SK-N-SH (cell line): Measurements from ENCODE around the gene CSPG4. TPM values are rescaled to one million over a fixed set of nuclear protein-coding genes. Genes with fewer than 3 reads are reported as not detected.

ENCODE experiments used
- CTCF ChIA-PET: fragments of 300-600, 350-600 bp; formaldehyde crosslinking; extraction: SDS; loops from one replicate; lab custom pipeline; 2021; lab: Yijun Ruan, JAX
- POLR2A ChIA-PET: fragments of 350-600 bp; sonication (Branson Sonifier 250); formaldehyde crosslinking; extraction: SDS; loops from one replicate; lab custom pipeline; 2020; ENCODE audit warnings: antibody characterized with exemption, inconsistent platforms; lab: Yijun Ruan, JAX
- DNase-seq: peaks from one replicate; pipeline ENCODE4 v3.0.0; 2012
- H2AFZ ChIP-seq: fragments of 200-600 bp; sonication (generic); 2 replicates; pipeline ENCODE4 v1.8.1; 2016; ENCODE audit warnings: antibody characterized with exemption, mild to moderate bottlenecking, low read depth
- H3F3A ChIP-seq: fragments of 200-600 bp; sonication (generic); replicated peaks from 2 replicates; pipeline ENCODE3; 2016; ENCODE audit warnings: antibody characterized with exemption, mild to moderate bottlenecking; ENCODE audit not compliant: insufficient read depth
- H3K27ac ChIP-seq, 2 experiments: fragments of 200-500 bp in 1 of 2; fragments of 200-600 bp in 1 of 2; sonication (Bioruptor generic) in 1 of 2; sonication (generic), shearing (Covaris generic) in 1 of 2; 2 replicates each; pipeline versions ENCODE4 v1.5.1 to v1.6.1; 2014 to 2016; ENCODE audit warnings: low read depth in 2 of 2, inconsistent platforms in 1 of 2, low read length in 1 of 2, mild to moderate bottlenecking in 1 of 2, mixed read lengths in 1 of 2
- H3K27me3 ChIP-seq: fragments of 200-600 bp; sonication (generic), shearing (Covaris generic); 2 replicates; pipeline ENCODE4 v1.6.1; 2016; ENCODE audit warnings: mixed run types; ENCODE audit not compliant: insufficient read depth
- H3K36me3 ChIP-seq, 2 experiments: fragments of 200-500 bp in 1 of 2; fragments of 200-600 bp in 1 of 2; sonication (Bioruptor generic) in 1 of 2; sonication (generic) in 1 of 2; replicated peaks in 1 of 2; 2 replicates each; pipeline versions ENCODE3 to v1.5.1; 2014 to 2016; ENCODE audit warnings: low read length in 1 of 2, mild to moderate bottlenecking in 1 of 2; ENCODE audit not compliant: insufficient read depth in 2 of 2, control insufficient read depth in 1 of 2
- H3K4me1 ChIP-seq, 2 experiments: fragments of 200-500 bp in 1 of 2; fragments of 200-600 bp in 1 of 2; sonication (Bioruptor generic) in 1 of 2; sonication (generic), shearing (Covaris generic) in 1 of 2; 2 replicates each; pipeline versions ENCODE4 v1.5.1 to v1.6.1; 2014 to 2016; ENCODE audit warnings: low read depth in 1 of 2, low read length in 1 of 2, mixed run types in 1 of 2; ENCODE audit not compliant: insufficient read depth in 2 of 2, control insufficient read depth in 1 of 2
- H3K4me2 ChIP-seq: fragments of 200-600 bp; sonication (generic), shearing (Covaris generic); 2 replicates; pipeline ENCODE4 v1.6.1; 2017; ENCODE audit warnings: mixed run types
- H3K4me3 ChIP-seq, 2 experiments: fragments of 200-500 bp in 1 of 2; fragments of 200-600 bp in 1 of 2; sonication (Bioruptor generic) in 1 of 2; sonication (generic), shearing (Covaris generic) in 1 of 2; 2 replicates each; pipeline versions ENCODE4 v1.5.1 to v1.8.1; 2014 to 2016; ENCODE audit warnings: low read depth in 2 of 2, inconsistent platforms in 1 of 2, low read length in 1 of 2, mild to moderate bottlenecking in 1 of 2, mixed read lengths in 1 of 2, moderate library complexity in 1 of 2
- H3K79me2 ChIP-seq: fragments of 200-600 bp; sonication (generic); 2 replicates; pipeline ENCODE4 v1.8.1; 2017; ENCODE audit warnings: mild to moderate bottlenecking; ENCODE audit not compliant: insufficient read depth
- H3K9ac ChIP-seq: fragments of 200-600 bp; sonication (generic); 2 replicates; pipeline ENCODE4 v1.6.1; 2017; ENCODE audit warnings: mixed run types
- H3K9me2 ChIP-seq: fragments of 200-600 bp; sonication (generic); 2 replicates; pipeline ENCODE4 v1.6.1; 2017; ENCODE audit warnings: mixed run types
- H3K9me3 ChIP-seq: fragments of 200-600 bp; sonication (generic); 2 replicates; pipeline ENCODE4 v1.6.1; 2017; ENCODE audit warnings: mixed run types, mild to moderate bottlenecking, moderate library complexity
- H4K20me1 ChIP-seq: fragments of 200-600 bp; sonication (generic); 2 replicates; pipeline ENCODE4 v1.6.1; 2017; ENCODE audit warnings: mild to moderate bottlenecking, mixed run types; ENCODE audit not compliant: insufficient read depth
- CTCF ChIP-seq: fragments of 200-600 bp; sonication (generic); IDR thresholded peaks from 2 replicates; pipeline ENCODE4 v1.6.1; 2017; ENCODE audit warnings: antibody characterized with exemption, mild to moderate bottlenecking, moderate library complexity
- EZH2phosphoT487 ChIP-seq: fragments of 200-600 bp; sonication (generic); IDR thresholded peaks from 2 replicates; pipeline ENCODE4 v1.6.1; 2017; ENCODE audit warnings: low read depth, mixed run types, mild to moderate bottlenecking, antibody characterized with exemption, moderate library complexity, borderline replicate concordance
- FOSL2 ChIP-seq: IDR thresholded peaks from 2 replicates; pipeline ENCODE4 v1.4.0; 2012; ENCODE audit warnings: low read depth, mild to moderate bottlenecking, moderate library complexity, borderline replicate concordance
- GABPA ChIP-seq: IDR thresholded peaks from 2 replicates; pipeline ENCODE4 v1.4.0; 2012; ENCODE audit warnings: low read depth, mild to moderate bottlenecking
- GATA2 ChIP-seq: sonication (generic); formaldehyde crosslinking; IDR thresholded peaks from 2 replicates; pipeline ENCODE4 v1.5.0; 2020; ENCODE audit warnings: mild to moderate bottlenecking, missing genetic modification reagents
- MEF2A ChIP-seq: IDR thresholded peaks from 2 replicates; pipeline ENCODE4 v1.4.0; 2012; ENCODE audit warnings: low read depth, borderline replicate concordance
- MXI1 ChIP-seq: IDR thresholded peaks from 2 replicates; pipeline ENCODE4 v1.6.1; 2012; ENCODE audit warnings: mild to moderate bottlenecking, low read depth, low read length, improper control_type of control experiment
- NFIC ChIP-seq: IDR thresholded peaks from 2 replicates; pipeline ENCODE4 v1.4.0; 2012; ENCODE audit warnings: borderline replicate concordance
- RCOR1 ChIP-seq: fragments of 150-350 bp; IDR thresholded peaks from 2 replicates; pipeline ENCODE4 v1.6.1; 2017; ENCODE audit warnings: antibody characterized with exemption, low read length
- REST ChIP-seq: IDR thresholded peaks from 2 replicates; pipeline ENCODE4 v1.6.1; 2012; ENCODE audit warnings: mild to moderate bottlenecking, low read depth, low read length, moderate library complexity
- RFX5 ChIP-seq: IDR thresholded peaks from 2 replicates; pipeline ENCODE4 v1.6.1; 2012; ENCODE audit warnings: mild to moderate bottlenecking, improper control_type of control experiment, low read length
- RXRA ChIP-seq: IDR thresholded peaks from 2 replicates; pipeline ENCODE4 v1.4.0; 2012; ENCODE audit warnings: low read depth, mild to moderate bottlenecking, borderline replicate concordance
- TAF1 ChIP-seq: IDR thresholded peaks from 2 replicates; pipeline ENCODE4 v1.6.1; 2012; ENCODE audit warnings: low read depth, mild to moderate bottlenecking, low read length, moderate library complexity, borderline replicate concordance
- YY1 ChIP-seq: IDR thresholded peaks from 2 replicates; pipeline ENCODE4 v1.4.0; 2012; ENCODE audit warnings: low read depth, mild to moderate bottlenecking
- WGBS: methylation state at CpG from one replicate; pipeline ENCODE4 v1.1.6; 2017; ENCODE audit warnings: low lambda C conversion rate; 5-methylcytosine and 5-hydroxymethylcytosine counted together
- polyA plus RNA-seq, 3 experiments: library from polyadenylated mRNA; depleted of rRNA; stranded (reverse); fragments of >200 nt; gene quantifications; 2 replicates each; pipeline ENCODE4 v1.2.3, GENCODE V29; 2012
- TF ChIP-seq, protein P1 (sequence below): IDR thresholded peaks from 2 replicates; pipeline ENCODE4 v1.4.0; 2012; ENCODE audit warnings: low read depth, borderline replicate concordance
- TF ChIP-seq, protein P2 (sequence below): IDR thresholded peaks from 2 replicates; pipeline ENCODE4; 2012

The CSPG4 gene
- polyA plus RNA-seq, 1 of the 3 experiments (the other 2 are of a cell fraction): 0.35 TPM

GRCh38 chr15:75723171-75723846, 10.7 kb upstream of the CSPG4 start:
- H3K36me3 ChIP-seq: no peaks in the 10 kb centered on the region
- H4K20me1 ChIP-seq: no peaks in the 10 kb centered on the region
- TF ChIP-seq TAF1 (no peak), NFIC (no peak), MEF2A (no peak), RCOR1 (no peak)
- ChIA-PET POLR2A (no interaction called here), CTCF (interaction anchor here (0.7 to 1.9 kb wide), 7 partner anchors 9 to 79 kb away, joined by 3 to 9 read pairs (median 3); no protein-coding TSS in a partner anchor)
- H3K27me3 ChIP-seq: no peaks in the 10 kb centered on the region
- no peaks in the 10 kb centered on the region for H3K9me2 ChIP-seq
- peak overlapping the region in 1 of 2 experiments; percentile 60; a peak in 2 of 4 replicates for H3K27ac ChIP-seq
- H3K9me3 ChIP-seq: no peaks in the 10 kb centered on the region
- peak; percentile 29 for DNase-seq
- H3K4me2 ChIP-seq: no peak overlapping the region
- H3K9ac ChIP-seq: peak overlapping the region; percentile 33; the same call in 1 of the 2 replicates
- no peak overlapping the region for H2AFZ ChIP-seq
- H3K4me3 ChIP-seq: no peak overlapping the region
- H3K4me1 ChIP-seq: peaks cover 5 to 14% of the 10 kb centered on the region in 2 experiments; a peak in 2 of 4 replicates
- no peaks in the 10 kb centered on the region for H3K79me2 ChIP-seq
- peaks cover 21% of the 10 kb centered on the region for H3F3A ChIP-seq
- WGBS: 91% methylated on average over 8 of the region's 8 CpGs

GRCh38 chr15:75721923-75722870, 9.5 kb upstream of the CSPG4 start:
- H3K9ac ChIP-seq: no peak overlapping the region
- H3K4me1 ChIP-seq: peaks cover 5 to 18% of the 10 kb centered on the region in 2 experiments; a peak in 2 of 4 replicates
- no peaks in the 10 kb centered on the region for H3K36me3 ChIP-seq
- no peak overlapping the region for H3K4me3 ChIP-seq
- WGBS: 87% methylated on average over 11 of the region's 14 CpGs
- peak; percentile 27 for DNase-seq
- H3K9me2 ChIP-seq: no peaks in the 10 kb centered on the region
- ChIA-PET POLR2A (no interaction called here), CTCF (interaction anchor here (1.0 to 1.4 kb wide), 3 partner anchors 11 to 36 kb away, joined by 3 to 9 read pairs (median 4); no protein-coding TSS in a partner anchor)
- H4K20me1 ChIP-seq: no peaks in the 10 kb centered on the region
- H3K79me2 ChIP-seq: no peaks in the 10 kb centered on the region
- H3K9me3 ChIP-seq: no peaks in the 10 kb centered on the region
- no peak overlapping the region; a peak in 1 of 4 replicates for H3K27ac ChIP-seq
- H3K4me2 ChIP-seq: no peak overlapping the region
- H2AFZ ChIP-seq: no peak overlapping the region
- no peaks in the 10 kb centered on the region for H3K27me3 ChIP-seq
- peaks cover 31% of the 10 kb centered on the region for H3F3A ChIP-seq
- TF ChIP-seq MEF2A: no peak
- TF ChIP-seq, protein P1, sequence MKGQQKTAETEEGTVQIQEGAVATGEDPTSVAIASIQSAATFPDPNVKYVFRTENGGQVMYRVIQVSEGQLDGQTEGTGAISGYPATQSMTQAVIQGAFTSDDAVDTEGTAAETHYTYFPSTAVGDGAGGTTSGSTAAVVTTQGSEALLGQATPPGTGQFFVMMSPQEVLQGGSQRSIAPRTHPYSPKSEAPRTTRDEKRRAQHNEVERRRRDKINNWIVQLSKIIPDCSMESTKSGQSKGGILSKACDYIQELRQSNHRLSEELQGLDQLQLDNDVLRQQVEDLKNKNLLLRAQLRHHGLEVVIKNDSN: no peak
- TF ChIP-seq, protein P2, sequence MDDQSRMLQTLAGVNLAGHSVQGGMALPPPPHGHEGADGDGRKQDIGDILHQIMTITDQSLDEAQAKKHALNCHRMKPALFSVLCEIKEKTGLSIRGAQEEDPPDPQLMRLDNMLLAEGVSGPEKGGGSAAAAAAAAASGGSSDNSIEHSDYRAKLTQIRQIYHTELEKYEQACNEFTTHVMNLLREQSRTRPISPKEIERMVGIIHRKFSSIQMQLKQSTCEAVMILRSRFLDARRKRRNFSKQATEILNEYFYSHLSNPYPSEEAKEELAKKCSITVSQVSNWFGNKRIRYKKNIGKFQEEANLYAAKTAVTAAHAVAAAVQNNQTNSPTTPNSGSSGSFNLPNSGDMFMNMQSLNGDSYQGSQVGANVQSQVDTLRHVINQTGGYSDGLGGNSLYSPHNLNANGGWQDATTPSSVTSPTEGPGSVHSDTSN: no peak
- no peak for TF ChIP-seq RXRA
- no peak for TF ChIP-seq GABPA
- no peak for TF ChIP-seq REST
- TF ChIP-seq YY1: no peak
- no peak for TF ChIP-seq FOSL2
- TF ChIP-seq RFX5: no peak
- no peak for TF ChIP-seq CTCF
- TF ChIP-seq MXI1: no peak
- no peak for TF ChIP-seq EZH2phosphoT487
- TF ChIP-seq GATA2 (CRISPR knock-in tag): no peak
- TF ChIP-seq TAF1: no peak
